ENCODE measurements around the gene KRTAP4-11.
"Not testable (repeated sequence)": the region's sequence is repeated elsewhere in the genome, so short reads cannot be mapped to it uniquely, and the experiment has no call there.

Gene KRTAP4-11
- 0 reads per million in 3 experiments for total RNA-seq

DNA sequence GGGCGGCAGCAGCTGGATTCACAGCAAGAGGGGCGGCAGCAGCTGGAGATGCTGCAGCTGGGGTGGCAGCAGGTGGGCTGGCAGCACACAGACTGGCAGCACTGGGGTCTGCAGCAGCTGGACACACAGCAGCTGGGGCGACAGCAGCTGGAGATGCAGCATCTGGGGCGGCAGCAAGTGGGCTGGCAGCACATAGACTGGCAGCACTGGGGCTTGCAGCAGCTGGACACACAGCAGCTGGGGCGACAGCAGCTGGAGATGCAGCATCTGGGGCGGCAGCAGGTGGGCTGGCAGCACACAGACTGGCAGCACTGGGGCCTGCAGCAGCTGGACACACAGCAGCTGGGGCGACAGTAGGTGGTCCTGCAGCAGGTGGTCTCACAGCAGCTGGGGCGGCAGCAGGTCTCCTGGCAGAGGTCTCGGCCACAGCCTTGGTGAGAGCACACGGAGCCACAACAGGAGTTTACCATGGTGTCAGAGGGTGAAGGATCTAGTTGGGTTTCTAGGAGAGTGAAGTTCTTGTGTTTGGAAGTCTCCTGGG, at the start of gene KRTAP4-11:
KRTAP4-11 (minus strand) TSS at position 528 of the 541 bp plus-strand sequence; CDS start at position 470, 58 bp downstream.
- DNase-seq: not testable (repeated sequence)

DNA sequence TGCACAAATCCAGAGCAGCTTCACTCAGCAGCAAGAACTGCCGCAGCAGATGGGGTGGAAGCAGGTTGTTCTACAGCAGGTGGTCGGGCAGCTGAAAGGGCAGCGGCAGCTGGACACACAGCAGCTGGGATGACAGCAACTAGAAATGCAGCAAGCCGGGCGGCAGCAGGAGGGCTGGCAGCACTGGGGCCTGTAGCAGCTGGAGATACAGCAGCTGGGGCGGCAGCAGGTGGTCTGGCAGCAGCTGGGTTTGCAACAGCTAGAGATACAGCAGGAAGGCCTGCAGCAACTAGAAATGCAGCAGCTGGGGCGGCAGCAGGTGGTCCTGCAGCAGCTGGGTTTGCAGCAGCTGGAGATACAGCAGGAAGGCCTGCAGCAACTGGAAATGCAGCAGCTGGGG, 49.4 kb upstream of the KRTAP4-11 start:
- DNase-seq: no peak

DNA sequence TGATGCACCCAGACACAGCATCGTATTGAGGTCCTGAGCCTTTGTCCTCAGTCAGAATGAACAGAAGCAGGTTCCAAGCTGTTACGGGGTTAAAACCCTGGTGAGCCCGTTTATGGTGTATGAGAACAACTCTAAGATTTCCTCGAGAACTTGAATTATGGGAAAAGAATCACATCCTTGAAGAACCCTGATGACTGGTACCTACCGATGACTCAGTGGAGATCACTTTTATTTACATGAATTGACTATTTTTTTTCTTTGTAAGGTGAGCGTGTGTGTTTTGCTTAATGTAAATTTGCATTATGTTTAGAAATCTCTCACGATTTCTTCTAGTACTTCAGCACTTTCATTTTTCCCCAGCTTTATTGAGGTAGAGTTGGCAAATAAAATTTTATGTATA, 45.7 kb upstream of the KRTAP4-11 start:
- DNase-seq: no peak

DNA sequence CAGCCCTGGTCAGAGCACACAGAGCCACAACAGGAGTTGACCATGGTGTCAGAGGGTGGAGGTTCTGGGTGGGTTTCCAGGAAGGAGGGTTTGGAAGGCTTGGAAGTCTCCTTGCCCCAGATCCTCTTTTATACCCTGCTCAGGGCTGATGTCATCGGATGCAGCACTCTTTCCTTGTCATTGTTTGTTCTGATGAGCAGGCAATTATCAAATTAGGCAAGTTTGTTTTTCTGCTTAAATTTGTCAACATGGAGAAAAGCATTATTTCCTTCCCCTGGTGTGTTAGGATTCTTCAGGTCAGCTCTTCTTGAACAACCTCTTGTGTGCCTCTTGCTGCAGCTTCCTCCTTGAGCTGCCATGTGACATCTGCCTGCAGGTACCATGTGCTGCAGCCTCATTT, 42.5 kb upstream of the KRTAP4-11 start, which contains the start of gene KRTAP4-4:
KRTAP4-4 (minus strand) TSS at position 101 of the 400 bp plus-strand sequence; CDS start at position 44, 57 bp downstream.
- no peak for DNase-seq

DNA sequence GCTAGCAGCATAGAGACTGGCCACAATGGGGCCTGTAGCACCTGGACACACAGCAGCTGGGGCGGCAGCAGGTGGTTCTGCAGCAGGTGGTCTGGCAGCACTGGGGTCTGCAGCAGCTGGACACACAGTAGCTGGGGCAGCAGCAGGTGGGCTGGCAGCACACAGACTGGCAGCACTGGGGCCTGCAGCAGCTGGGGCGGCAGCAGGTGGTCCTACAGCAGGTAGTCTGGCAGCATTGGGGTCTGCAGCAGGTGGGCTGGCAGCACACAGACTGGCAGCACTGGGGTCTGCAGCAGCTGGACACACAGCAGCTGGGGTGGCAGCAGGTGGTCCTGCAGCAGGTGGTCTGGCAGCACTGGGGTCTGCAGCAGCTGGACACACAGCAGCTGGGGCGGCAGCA, 42.0 kb upstream of the KRTAP4-11 start:
- DNase-seq: not testable (repeated sequence)

DNA sequence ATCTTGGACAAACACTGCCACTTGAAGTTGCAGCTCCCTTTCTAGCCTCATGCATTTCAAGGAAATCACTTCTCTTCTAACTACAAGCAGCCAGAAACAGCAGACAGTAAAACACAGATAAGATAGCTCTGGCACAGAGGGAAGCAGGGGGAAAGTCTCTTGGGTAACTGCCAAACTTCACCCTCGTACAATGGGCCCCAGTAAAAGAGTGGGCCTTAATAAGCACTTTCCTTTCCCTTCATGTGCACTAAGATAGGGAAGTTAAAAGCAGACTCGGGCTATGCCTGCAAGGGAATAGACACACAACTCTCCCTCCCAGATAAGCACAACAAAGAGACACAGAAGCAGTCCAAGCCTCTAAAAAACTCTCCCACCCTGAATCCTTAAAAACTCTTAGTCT, 35.7 kb upstream of the KRTAP4-11 start:
- no peak for DNase-seq

DNA sequence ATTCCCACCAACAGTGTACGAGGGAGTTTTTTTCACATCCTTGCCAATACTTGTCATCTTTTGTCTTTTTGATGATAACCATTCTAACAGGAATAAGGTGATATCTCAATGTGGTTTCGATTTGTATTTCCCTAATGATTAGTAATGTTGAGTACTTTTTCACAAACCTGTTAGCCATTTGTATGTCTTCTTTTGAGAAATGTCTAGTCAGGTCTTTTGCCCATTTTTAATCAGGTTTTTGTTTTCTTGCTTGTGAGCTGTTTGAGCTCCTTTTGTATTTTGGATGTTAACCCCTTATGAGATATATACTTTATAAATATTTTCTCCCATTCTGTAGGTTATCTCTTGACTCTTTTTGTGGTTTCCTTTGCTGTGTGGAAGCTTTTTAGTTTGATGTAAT, 33.4 kb upstream of the KRTAP4-11 start:
- no peak for DNase-seq

DNA sequence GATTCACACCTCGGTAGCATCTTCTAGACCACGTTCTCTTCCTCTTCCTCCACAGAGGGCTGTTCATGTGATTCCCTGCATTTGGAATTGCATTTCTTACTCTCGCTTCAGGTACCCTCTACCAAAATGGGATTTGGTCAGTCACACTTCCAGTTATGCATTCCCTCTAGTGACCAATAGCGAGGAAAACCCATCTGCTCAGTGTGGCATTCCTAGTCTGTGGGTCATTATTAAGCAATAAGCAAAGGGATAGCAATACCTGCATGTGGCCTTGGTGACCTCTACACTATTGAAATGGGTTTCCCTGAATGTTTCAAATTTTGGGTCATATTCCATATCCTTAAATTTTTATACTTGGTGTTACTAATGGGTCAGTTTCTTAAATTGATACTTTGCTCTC, 31.9 kb upstream of the KRTAP4-11 start:
- DNase-seq: no peak

DNA sequence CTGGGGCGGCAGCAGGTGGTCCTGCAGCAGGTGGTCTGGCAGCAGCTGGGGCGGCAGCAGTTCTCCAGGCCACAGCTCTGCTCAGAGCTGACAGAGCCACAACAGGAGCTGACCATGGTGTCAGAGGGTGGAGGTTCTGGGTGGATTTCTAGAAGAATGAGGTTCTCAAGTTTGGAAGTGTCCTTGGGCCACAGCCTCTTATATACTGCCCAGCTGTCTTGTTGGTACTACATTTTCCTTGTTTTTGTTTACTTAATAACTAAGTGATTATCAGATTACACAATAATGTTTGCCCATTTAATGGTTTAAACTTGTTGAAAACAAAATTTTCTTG, 31.4 kb upstream of the KRTAP4-11 start, which contains the start of gene KRTAP4-5:
KRTAP4-5 (minus strand) TSS at position 174 of the 334 bp plus-strand sequence; CDS start at position 116, 58 bp downstream.
- no peak for DNase-seq

DNA sequence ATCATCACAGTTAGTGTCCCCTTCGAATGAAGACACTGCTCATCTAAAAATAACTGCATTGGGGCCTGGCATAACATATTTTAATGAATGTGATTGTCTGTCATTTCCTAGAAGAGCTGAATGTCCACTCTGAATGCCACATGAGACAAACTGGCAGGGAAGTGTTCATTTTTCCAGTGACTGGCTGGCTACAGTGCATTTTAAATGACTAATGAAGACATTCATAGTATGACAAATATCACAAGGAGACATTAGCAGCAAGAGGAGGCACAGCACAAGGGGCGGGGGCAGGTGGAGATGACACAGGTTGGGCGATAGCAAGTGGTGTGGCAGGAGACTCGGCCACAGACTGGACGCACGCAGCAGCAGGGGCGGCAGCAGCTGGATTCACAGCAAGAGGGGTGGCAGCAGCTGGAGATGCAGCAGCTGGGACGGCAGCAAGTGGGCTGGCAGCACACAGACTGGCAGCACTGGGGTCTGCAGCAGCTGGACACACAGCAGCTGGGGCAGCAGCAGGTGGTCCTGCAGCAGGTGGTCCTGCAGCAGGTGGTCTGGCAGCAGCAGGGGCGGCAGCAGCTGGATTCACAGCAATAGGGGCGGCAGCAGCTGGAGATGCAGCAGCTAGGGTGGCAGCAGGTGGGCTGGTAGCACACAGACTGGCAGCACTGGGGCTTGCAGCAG, 30.9 kb upstream of the KRTAP4-11 start:
- DNase-seq: not testable (repeated sequence)

DNA sequence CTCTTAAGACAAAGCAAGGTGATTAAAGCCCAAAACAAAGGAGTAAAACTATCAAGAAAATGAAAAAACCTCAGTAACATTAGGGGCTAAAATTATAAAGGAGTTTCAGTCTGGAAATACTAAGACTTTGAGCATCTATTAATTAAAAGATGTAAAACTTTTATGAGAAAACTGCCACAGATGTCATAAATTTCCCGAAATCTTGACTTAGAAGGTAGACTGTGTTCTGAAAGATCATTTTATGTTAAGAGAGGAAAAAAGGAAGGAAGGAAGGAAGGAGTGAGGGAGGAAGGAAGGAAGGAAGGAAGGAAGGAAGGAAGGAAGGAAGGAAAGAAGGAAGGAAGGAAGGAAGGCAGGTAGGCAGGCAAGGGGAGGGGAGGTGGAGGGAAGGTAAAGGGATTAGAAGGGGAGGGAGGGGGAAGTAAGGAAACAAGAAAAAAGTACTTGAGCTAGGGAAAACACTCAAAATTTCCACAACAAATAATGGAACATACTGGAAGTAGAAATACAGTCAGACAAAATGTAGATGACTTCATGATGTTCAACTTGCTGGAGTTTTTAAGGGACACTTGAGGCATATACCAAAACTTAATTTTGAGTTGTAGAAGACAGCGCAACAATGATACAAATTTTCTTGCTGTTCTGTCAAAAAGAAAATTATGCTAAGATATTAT, 29.5 kb upstream of the KRTAP4-11 start:
- no peak for DNase-seq

DNA sequence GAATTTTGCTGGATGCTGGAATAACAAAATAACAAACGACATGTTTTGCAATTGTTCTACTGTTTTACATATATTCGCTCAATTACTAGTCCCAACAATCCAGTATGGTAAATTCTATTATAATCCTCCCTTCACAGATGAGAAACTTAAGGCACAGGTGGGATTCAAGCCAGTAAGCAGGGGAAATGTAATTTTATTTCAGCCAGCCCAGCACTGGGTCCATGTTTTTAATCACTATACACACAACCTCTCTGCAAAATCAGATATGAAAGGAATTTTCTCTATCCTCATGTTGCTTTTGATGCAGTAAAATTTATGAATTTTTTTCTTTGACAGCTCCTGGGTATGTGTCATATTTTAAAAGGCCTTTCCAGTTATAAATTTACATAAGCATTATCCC, 27.1 kb upstream of the KRTAP4-11 start:
- no peak for DNase-seq

DNA sequence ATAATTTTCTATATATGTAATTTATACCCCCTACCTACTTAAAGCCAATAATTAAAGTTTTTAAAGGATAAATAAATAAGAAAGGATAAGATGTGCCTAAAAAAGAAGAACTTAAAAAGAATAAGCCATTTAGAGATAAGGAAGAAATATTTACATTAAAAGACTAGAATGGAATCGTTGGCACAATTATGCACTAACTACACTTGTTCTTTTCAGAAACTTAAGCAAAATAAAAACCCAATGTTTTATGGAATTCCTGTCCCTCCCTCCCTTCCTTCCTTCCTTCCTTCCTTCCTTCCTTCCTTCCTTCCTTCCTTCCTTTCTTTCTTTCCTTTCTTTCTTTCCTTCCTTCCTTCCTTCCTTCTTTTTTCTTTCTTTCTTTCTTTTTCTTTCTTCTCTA, 26.7 kb upstream of the KRTAP4-11 start:
- no peak for DNase-seq

DNA sequence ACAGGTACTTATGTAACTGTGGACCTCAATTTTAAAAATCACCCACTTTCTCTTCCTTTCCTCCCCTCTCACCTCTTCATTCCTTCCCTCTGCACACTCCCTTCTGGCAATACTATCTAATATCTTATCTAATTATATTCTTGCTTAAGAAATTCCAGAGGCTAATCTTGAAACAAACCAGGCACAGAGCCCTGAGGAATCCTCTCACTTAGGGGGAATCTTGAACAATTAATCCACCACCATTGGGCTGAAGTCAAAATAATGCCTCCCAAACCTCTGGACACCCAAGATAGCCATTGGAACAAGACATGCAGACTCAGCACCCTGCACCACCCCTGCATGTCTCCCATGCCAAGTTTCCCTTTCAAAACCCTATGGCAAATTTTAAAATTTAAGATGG, 23.2 kb upstream of the KRTAP4-11 start:
- DNase-seq: no peak

DNA sequence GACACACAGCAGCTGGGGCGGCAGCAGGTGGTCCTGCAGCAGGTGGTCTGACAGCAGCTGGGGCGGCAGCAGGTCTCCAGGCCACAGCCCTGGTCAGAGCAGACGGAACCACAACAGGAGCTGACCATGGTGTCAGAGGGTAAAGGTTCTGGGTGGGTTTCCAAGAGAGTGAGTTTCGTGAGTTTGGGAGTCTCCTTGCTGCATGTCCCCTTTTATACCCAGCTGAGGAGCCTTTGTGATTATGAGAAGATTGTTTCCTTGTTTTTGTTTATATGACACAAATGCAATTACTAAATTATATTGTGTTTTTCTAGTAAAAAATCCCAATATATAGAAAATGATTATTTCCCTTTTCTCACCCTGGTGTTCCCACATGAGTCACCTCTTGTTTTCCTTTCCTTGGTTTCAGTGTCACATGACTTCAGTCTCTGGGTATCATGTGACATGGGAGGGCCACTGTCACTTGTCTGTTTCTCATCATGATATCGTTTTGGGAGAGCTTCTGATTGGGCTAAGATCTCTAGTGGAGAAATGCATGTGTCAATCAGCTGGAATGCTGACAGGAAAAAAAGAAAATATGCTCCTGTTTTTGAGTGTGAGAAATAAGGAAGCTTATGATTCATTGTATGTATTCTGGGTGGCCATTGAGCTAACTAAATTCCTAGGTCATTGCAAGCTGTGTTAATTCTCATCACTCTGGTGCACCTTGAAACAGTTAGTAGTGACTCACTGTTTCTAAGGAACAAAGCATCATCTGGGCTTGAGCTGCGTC, 22.4 kb upstream of the KRTAP4-11 start, which contains the start of gene KRTAP4-6:
KRTAP4-6 (minus strand) TSS at position 185 of the 772 bp plus-strand sequence; CDS start at position 128, 57 bp downstream.
- no peak for DNase-seq

DNA sequence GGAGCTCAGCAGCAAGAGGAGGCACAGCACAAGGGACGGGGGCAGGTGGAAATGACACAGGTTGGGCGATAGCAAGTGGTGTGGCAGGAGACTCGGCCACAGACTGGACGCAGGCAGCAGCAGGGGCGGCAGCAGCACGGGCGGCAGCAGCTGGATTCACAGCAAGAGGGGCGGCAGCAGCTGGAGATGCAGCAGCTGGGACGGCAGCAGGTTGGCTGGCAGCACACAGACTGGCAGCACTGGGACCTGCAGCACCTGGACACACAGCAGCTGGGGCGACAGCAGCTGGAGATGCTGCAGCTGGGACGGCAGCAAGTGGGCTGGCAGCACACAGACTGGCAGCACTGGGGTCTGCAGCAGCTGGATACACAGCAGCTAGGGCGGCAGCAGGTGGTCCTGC, 21.7 kb upstream of the KRTAP4-11 start:
- DNase-seq: not testable (repeated sequence)

DNA sequence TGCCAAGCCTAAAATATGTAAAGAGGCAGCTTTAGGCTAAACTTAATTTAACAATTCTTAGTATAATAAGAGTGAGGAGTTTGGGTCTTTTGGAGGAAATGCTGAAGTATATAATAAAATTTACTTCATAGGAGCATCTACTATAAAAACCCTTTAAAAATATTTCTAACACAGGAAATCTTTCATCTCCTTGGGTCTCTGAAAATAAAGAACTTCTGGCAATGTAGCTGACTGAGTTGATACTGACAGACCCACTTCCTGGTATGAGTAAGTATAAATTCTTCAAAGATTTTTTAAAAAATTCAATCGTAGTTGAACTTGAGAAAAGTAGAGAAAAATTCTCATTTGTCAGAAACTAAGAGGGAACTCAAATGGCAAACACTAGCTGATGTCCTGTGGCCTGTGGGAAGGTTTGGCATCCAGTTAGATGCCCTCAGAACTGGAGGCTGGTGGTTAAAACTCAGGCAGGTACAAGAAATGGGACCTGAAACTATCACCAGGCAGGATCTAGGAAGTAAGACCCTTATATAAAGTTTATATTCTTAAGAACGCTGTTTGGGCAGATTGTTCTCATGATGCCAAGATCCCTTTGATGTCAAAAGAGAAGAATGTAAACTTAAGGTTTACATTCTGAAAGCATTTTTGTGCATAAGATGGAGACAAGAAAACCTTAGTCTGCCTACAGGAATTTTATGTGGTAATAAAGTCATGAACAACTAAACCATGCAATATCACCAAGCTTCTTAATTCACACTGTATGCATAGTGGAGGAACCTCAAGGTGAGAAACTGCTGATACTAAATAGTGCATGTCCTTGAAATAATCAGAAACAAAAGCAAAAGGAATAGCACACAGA, 15.9 kb upstream of the KRTAP4-11 start:
- no peak for DNase-seq

DNA sequence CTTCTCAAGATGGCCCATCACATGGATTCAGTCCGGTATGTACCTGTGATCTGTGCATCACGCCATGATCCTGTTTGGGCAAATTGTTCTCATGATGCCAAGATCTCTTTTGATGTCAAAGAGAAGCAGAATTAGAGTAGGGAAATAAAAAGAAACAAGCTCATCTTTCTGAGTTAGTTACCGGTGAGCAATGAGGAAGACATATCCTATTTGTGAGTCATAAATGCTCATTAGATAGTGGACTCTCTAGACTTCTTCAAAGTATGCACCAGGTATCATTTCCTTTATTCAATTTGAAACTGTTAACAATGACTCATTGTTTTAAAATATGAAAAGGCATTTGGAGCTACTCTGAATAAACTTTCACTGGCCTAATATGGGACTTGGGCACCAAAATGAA, 13.8 kb upstream of the KRTAP4-11 start:
- no peak for DNase-seq

DNA sequence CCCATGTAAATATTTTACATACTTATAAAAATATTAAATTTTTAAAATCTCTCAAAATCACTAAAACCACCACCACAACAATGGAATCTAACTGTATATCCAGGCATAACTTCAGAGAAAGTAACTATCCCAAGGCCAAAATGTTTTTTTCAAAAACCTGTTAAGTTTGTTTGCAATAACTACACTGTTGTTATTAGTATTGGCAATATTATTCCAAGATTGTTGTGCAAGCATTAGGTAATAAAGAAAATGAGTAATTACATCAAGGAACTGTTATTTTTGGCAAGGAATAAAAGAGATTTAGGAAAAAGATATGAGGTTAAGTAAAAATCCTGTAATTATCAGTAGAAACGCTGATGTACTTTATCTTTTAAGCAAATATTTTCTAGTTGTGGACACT, 9.2 kb upstream of the KRTAP4-11 start:
- DNase-seq: no peak

DNA sequence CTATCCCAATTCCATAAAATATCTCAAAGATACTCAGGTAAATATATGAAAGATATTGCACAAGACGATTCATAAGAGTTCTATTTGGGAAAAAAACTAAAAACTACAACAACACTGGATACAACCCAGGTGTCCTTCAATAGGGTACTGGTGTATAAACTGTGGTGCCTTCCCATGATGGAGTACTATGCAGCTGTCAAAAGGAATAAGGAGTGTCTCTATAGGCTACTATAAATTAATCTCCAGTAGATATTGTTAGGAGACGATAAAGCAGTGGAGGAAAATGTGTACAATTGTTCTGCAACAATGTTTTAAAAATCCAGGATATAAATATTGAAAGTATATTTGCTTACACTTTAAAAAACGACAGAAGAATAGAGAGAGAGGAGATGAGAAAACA, 8.2 kb upstream of the KRTAP4-11 start:
- DNase-seq: no peak

DNA sequence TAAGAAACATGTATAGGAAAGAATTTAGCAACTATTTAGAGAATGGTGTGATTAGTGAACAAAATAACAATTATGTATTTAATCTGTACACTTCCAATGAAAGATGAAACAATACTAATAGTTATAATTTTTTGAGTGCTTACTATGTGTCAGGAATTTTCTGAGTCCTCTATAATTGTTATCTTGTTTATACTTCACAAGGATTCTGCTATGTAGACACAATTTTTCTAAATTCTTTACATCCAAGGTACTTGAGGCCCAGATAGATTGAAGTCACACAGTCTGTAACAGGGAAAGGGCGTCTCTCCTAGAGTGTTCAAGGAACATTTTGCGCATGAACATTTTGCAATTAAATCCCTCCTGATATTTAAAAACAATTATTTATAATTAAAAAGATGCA, 6.9 kb upstream of the KRTAP4-11 start:
- no peak for DNase-seq

DNA sequence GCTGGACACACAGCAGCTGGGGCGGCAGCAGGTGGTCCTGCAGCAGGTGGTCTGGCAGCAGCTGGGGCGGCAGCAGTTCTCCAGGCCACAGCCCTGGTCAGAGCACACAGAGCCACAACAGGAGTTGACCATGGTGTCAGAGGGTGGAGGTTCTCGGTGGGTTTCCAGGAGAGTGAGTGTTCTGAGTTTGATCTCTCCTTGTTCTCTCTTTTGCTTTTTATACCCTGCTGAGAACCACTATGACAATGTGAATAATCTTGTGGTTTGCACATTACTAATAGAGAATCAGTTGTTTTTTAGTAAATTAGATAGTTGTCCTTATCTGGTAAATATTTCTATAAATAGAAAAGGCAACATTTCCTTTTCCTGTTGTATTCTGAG, 5.8 kb upstream of the KRTAP4-11 start, which contains the start of gene KRTAP4-12:
KRTAP4-12 (minus strand) TSS at position 192 of the 381 bp plus-strand sequence; CDS start at position 132, 60 bp downstream.
- not testable (repeated sequence) for DNase-seq
